GM12892 (cell line): ENCODE data around the gene RBFOX1.

ENCODE experiments used
- POLR2A ChIP-seq: IDR thresholded peaks from 2 replicates; pipeline ENCODE4 v1.6.1; 2011; ENCODE audit warnings: low read depth, low read length, control low read depth
- POLR2AphosphoS5 ChIP-seq: IDR thresholded peaks from 2 replicates; pipeline ENCODE4 v1.6.1; 2011; ENCODE audit warnings: low read depth, low read length, control low read depth
- TAF1 ChIP-seq: IDR thresholded peaks from 2 replicates; pipeline ENCODE4 v1.6.1; 2011; ENCODE audit warnings: low read depth, mild to moderate bottlenecking, control low read depth, low read length, borderline replicate concordance

DNA sequence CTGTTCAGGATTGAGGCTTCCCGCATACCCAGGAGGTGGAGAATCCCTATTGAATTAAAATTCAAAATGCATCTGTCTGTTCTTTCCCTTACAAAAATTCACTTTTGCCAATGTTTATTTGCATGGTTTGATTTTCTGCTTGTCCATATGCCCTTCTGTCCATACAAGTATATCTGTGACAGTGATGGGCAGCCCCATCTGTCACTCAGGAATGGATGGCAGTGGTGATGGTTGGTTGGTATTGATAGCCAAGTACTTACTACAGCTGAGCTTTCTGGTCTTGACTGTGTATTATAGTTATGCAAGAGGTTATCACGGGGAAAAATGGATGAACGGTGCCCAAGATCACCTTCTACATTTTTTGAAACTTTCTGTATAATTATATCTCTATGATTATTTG is 171.0 kb downstream of the RBFOX1 start:
- TF ChIP-seq POLR2A (no peak), POLR2AphosphoS5 (no peak), TAF1 (no peak)
